ENCODE measurements around the gene TTC34. TPM values are rescaled to one million over a fixed set of nuclear protein-coding genes. Genes with fewer than 3 reads are reported as not detected.
"Not testable (repeated sequence)": the region's sequence is repeated elsewhere in the genome, so short reads cannot be mapped to it uniquely, and the experiment has no call there.

Gene TTC34
- total RNA-seq, 1 donor from 2014 or later: 1.8 TPM

GRCh38 chr1:2685671-2686070 is 115.8 kb downstream of the TTC34 start:
- intact Hi-C loops (cut with micrococcal nuclease); H3K4me1 Mint-ChIP-seq; H3K36me3 Mint-ChIP-seq (ENCODE audit: low read depth); H3K4me3 Mint-ChIP-seq; H3K27ac Mint-ChIP-seq; H3K9me3 Mint-ChIP-seq; DNase-seq; H3K27me3 Mint-ChIP-seq: not testable (repeated sequence)

GRCh38 chr1:2684878-2685277 is 116.6 kb downstream of the TTC34 start:
- H3K27ac Mint-ChIP-seq; H3K9me3 Mint-ChIP-seq; DNase-seq; intact Hi-C loops (cut with micrococcal nuclease); H3K27me3 Mint-ChIP-seq; H3K36me3 Mint-ChIP-seq (ENCODE audit: low read depth); H3K4me1 Mint-ChIP-seq; H3K4me3 Mint-ChIP-seq: not testable (repeated sequence)

- H3K4me1 Mint-ChIP-seq; intact Hi-C loops (cut with micrococcal nuclease); H3K4me3 Mint-ChIP-seq; H3K27ac Mint-ChIP-seq; H3K27me3 Mint-ChIP-seq; H3K36me3 Mint-ChIP-seq (ENCODE audit: low read depth); H3K9me3 Mint-ChIP-seq: not testable (repeated sequence)
- peak; percentile 57 for DNase-seq
Observed at GRCh38 chr1:2684000-2684399, 117.5 kb downstream of the TTC34 start.

- H3K27me3 Mint-ChIP-seq; H3K27ac Mint-ChIP-seq; H3K9me3 Mint-ChIP-seq; H3K36me3 Mint-ChIP-seq (ENCODE audit: low read depth); H3K4me3 Mint-ChIP-seq; intact Hi-C loops (cut with micrococcal nuclease); H3K4me1 Mint-ChIP-seq; DNase-seq: not testable (repeated sequence)
Observed at GRCh38 chr1:2683321-2683741, 118.2 kb downstream of the TTC34 start.

- H3K4me1 Mint-ChIP-seq; H3K9me3 Mint-ChIP-seq; H3K27ac Mint-ChIP-seq; H3K36me3 Mint-ChIP-seq (ENCODE audit: low read depth); DNase-seq; H3K27me3 Mint-ChIP-seq; H3K4me3 Mint-ChIP-seq; intact Hi-C loops (cut with micrococcal nuclease): not testable (repeated sequence)
Observed at GRCh38 chr1:2682879-2683278, 118.6 kb downstream of the TTC34 start.

- H3K36me3 Mint-ChIP-seq (ENCODE audit: low read depth); intact Hi-C loops (cut with micrococcal nuclease); H3K9me3 Mint-ChIP-seq; H3K27me3 Mint-ChIP-seq; H3K4me3 Mint-ChIP-seq; H3K4me1 Mint-ChIP-seq; H3K27ac Mint-ChIP-seq; DNase-seq: not testable (repeated sequence)
Observed at GRCh38 chr1:2676726-2677125, 124.8 kb downstream of the TTC34 start.

GRCh38 chr1:2671656-2672055 is 129.8 kb downstream of the TTC34 start:
- H3K36me3 Mint-ChIP-seq (ENCODE audit: low read depth); H3K4me3 Mint-ChIP-seq; H3K27me3 Mint-ChIP-seq; H3K4me1 Mint-ChIP-seq; H3K9me3 Mint-ChIP-seq; H3K27ac Mint-ChIP-seq; intact Hi-C loops (cut with micrococcal nuclease): not testable (repeated sequence)
- DNase-seq: peak; percentile 59

- H3K27ac Mint-ChIP-seq; H3K36me3 Mint-ChIP-seq (ENCODE audit: low read depth); H3K27me3 Mint-ChIP-seq; intact Hi-C loops (cut with micrococcal nuclease); H3K4me1 Mint-ChIP-seq; H3K9me3 Mint-ChIP-seq; H3K4me3 Mint-ChIP-seq: not testable (repeated sequence)
- DNase-seq: peak; percentile 62
Observed at GRCh38 chr1:2659806-2660205, 141.7 kb downstream of the TTC34 start.

GRCh38 chr1:2657909-2658308 is 143.6 kb downstream of the TTC34 start:
- H3K27me3 Mint-ChIP-seq: peaks cover 10% of the 10 kb centered on the region
- intact Hi-C loops (cut with micrococcal nuclease); H3K9me3 Mint-ChIP-seq; H3K4me1 Mint-ChIP-seq; H3K27ac Mint-ChIP-seq; H3K36me3 Mint-ChIP-seq (ENCODE audit: low read depth); H3K4me3 Mint-ChIP-seq: not testable (repeated sequence)
- peak; percentile 54 for DNase-seq

GRCh38 chr1:2657124-2657523 is 144.4 kb downstream of the TTC34 start:
- H3K36me3 Mint-ChIP-seq (ENCODE audit: low read depth); H3K4me1 Mint-ChIP-seq; H3K27ac Mint-ChIP-seq; intact Hi-C loops (cut with micrococcal nuclease); H3K4me3 Mint-ChIP-seq; H3K9me3 Mint-ChIP-seq: not testable (repeated sequence)
- H3K27me3 Mint-ChIP-seq: peaks cover 12% of the 10 kb centered on the region
- DNase-seq: peak; percentile 55

GRCh38 chr1:2655598-2656434 is 145.7 kb downstream of the TTC34 start:
- H3K27ac Mint-ChIP-seq; intact Hi-C loops (cut with micrococcal nuclease); H3K4me3 Mint-ChIP-seq; H3K4me1 Mint-ChIP-seq; H3K36me3 Mint-ChIP-seq (ENCODE audit: low read depth); H3K9me3 Mint-ChIP-seq: not testable (repeated sequence)
- H3K27me3 Mint-ChIP-seq: peaks cover 13% of the 10 kb centered on the region
- DNase-seq: peak; percentile 57

- DNase-seq: peak; percentile 58
- H3K27me3 Mint-ChIP-seq: peaks cover 13% of the 10 kb centered on the region
- H3K4me3 Mint-ChIP-seq; intact Hi-C loops (cut with micrococcal nuclease); H3K4me1 Mint-ChIP-seq; H3K9me3 Mint-ChIP-seq; H3K27ac Mint-ChIP-seq; H3K36me3 Mint-ChIP-seq (ENCODE audit: low read depth): not testable (repeated sequence)
Observed at GRCh38 chr1:2654443-2654948, 147.0 kb downstream of the TTC34 start.

GRCh38 chr1:2653741-2654442 is 147.6 kb downstream of the TTC34 start:
- H3K4me1 Mint-ChIP-seq; H3K36me3 Mint-ChIP-seq (ENCODE audit: low read depth); H3K9me3 Mint-ChIP-seq; H3K27ac Mint-ChIP-seq; H3K4me3 Mint-ChIP-seq; intact Hi-C loops (cut with micrococcal nuclease): not testable (repeated sequence)
- H3K27me3 Mint-ChIP-seq: peaks cover 13% of the 10 kb centered on the region
- DNase-seq: peak; percentile 65

- H3K27ac Mint-ChIP-seq; H3K4me3 Mint-ChIP-seq; intact Hi-C loops (cut with micrococcal nuclease); H3K36me3 Mint-ChIP-seq (ENCODE audit: low read depth); H3K4me1 Mint-ChIP-seq; H3K9me3 Mint-ChIP-seq: not testable (repeated sequence)
- peak; percentile 61 for DNase-seq
- peaks cover 13% of the 10 kb centered on the region for H3K27me3 Mint-ChIP-seq
Observed at GRCh38 chr1:2652926-2653571, 148.4 kb downstream of the TTC34 start.

All from activated CD4-positive, alpha-beta T cell treated with anti-CD3 and anti-CD28 coated beads, Interleukin-2, amount 10 ng/mL, durations not matched to agents 24 days and 14 days (primary cell).